Sigmoid colon (tissue), 4 donors: ENCODE data around the gene SPTBN2.

Source experiments
- EP300 ChIP-seq, 4 donors: sonication (generic); formaldehyde crosslinking; IDR thresholded peaks; one replicate each; pipeline ENCODE4 v1.6.1; 2017; ENCODE audit warnings: antibody characterized with exemption in 4 of 4
- POLR2A ChIP-seq, 2 donors: fragments of 450-650 bp; IDR thresholded peaks; one replicate each; pipeline ENCODE4 v1.6.1; 2016; ENCODE audit warnings: antibody characterized with exemption in 2 of 2, mild to moderate bottlenecking in 2 of 2, moderate library complexity in 2 of 2
- POLR2AphosphoS5 ChIP-seq, 4 donors: sonication (generic); formaldehyde crosslinking; IDR thresholded peaks; one replicate each; pipeline ENCODE4 v1.6.1; 2017; ENCODE audit warnings: antibody characterized with exemption in 4 of 4
- TF ChIP-seq, protein P1 (sequence below), 4 experiments: fragments of 450-650 bp in 3 of 4; fragments of 200-600 bp in 1 of 4; IDR thresholded peaks; one replicate each; pipeline ENCODE4 v1.5.1; 2016 to 2019; ENCODE audit warnings: antibody characterized with exemption in 4 of 4, mild to moderate bottlenecking in 3 of 4, moderate library complexity in 2 of 4

DNA sequence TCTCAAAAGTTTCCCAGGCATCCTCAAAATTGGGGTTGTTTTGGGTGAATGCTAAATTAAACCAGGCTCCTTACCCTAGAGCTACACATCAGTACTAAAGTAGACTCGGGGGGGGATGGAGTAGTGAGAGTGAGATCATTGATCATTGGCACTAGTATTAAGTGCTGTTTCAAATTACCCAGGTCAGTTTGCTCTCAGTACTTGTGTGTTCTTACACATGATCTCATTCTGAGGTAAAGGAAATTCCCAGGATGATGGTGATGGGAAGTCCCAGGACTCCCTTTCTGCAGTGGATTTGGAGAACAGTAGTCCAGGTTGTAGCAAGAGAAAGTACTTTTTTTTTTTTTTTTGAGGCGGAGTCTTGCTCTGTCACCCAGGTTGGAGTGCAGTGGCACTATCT is 78.0 kb downstream of the SPTBN2 start:
- TF ChIP-seq POLR2A (IDR thresholded peaks at IDR 0.05) (no peak), EP300 (IDR thresholded peaks at IDR 0.05) (no peak), POLR2AphosphoS5 (IDR thresholded peaks at IDR 0.05) (no peak)
- TF ChIP-seq, protein P1, sequence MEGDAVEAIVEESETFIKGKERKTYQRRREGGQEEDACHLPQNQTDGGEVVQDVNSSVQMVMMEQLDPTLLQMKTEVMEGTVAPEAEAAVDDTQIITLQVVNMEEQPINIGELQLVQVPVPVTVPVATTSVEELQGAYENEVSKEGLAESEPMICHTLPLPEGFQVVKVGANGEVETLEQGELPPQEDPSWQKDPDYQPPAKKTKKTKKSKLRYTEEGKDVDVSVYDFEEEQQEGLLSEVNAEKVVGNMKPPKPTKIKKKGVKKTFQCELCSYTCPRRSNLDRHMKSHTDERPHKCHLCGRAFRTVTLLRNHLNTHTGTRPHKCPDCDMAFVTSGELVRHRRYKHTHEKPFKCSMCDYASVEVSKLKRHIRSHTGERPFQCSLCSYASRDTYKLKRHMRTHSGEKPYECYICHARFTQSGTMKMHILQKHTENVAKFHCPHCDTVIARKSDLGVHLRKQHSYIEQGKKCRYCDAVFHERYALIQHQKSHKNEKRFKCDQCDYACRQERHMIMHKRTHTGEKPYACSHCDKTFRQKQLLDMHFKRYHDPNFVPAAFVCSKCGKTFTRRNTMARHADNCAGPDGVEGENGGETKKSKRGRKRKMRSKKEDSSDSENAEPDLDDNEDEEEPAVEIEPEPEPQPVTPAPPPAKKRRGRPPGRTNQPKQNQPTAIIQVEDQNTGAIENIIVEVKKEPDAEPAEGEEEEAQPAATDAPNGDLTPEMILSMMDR (IDR thresholded peaks at IDR 0.05): no peak
